KMS-11 (cell line): ENCODE measurements around the gene NDUFS3.

Experiments
- H2AFZ ChIP-seq: fragments of 200-600 bp; sonication (generic); 2 replicates; pipeline ENCODE4 v1.6.1; 2016; ENCODE audit warnings: antibody characterized with exemption, mixed run types, low read depth
- H3K27ac ChIP-seq: fragments of 200-600 bp; sonication (generic); 2 replicates; pipeline ENCODE4 v1.6.1; 2016; ENCODE audit warnings: mild to moderate bottlenecking, mixed run types
- H3K27me3 ChIP-seq: fragments of 200-600 bp; sonication (generic); 2 replicates; pipeline ENCODE4 v1.6.1; 2017; ENCODE audit warnings: mild to moderate bottlenecking, low read depth, mixed run types, moderate library complexity; ENCODE audit not compliant: insufficient read depth
- H3K36me3 ChIP-seq: fragments of 200-600 bp; sonication (generic); 2 replicates; pipeline ENCODE4 v1.6.1; 2017; ENCODE audit warnings: mild to moderate bottlenecking, mixed run types; ENCODE audit not compliant: insufficient read depth
- H3K4me1 ChIP-seq: fragments of 200-600 bp; sonication (generic); 2 replicates; pipeline ENCODE4 v1.6.1; 2016; ENCODE audit warnings: mild to moderate bottlenecking, low read depth, mixed run types; ENCODE audit not compliant: poor library complexity, severe bottlenecking
- H3K4me2 ChIP-seq: fragments of 200-600 bp; sonication (generic); 2 replicates; pipeline ENCODE4 v1.7.0; 2016; ENCODE audit warnings: mild to moderate bottlenecking, mixed run types
- H3K4me3 ChIP-seq: fragments of 200-600 bp; sonication (generic); IDR thresholded peaks from 2 replicates; pipeline ENCODE4 v1.6.1; 2017; ENCODE audit warnings: low read depth, low read length, mixed read lengths; ENCODE audit not compliant: insufficient read depth
- H3K79me2 ChIP-seq: fragments of 200-600 bp; sonication (generic); 2 replicates; pipeline ENCODE4 v1.6.1; 2016; ENCODE audit warnings: low read depth, mixed run types; ENCODE audit not compliant: insufficient read depth
- H3K9ac ChIP-seq: fragments of 200-600 bp; sonication (generic); 2 replicates; pipeline ENCODE4 v1.6.1; 2016; ENCODE audit warnings: mild to moderate bottlenecking, mixed run types
- H4K20me1 ChIP-seq: fragments of 200-600 bp; sonication (generic); 2 replicates; pipeline ENCODE4 v1.6.1; 2016; ENCODE audit warnings: mild to moderate bottlenecking, mixed run types; ENCODE audit not compliant: insufficient read depth
- TF ChIP-seq, protein P1 (sequence below): fragments of 200-600 bp; sonication (generic); conservative IDR thresholded peaks from 2 replicates; pipeline ENCODE4 v1.6.1; 2017; ENCODE audit warnings: low read depth, mild to moderate bottlenecking, antibody characterized with exemption, low read length, moderate library complexity, mixed read lengths

NDUFS3 gene

DNA sequence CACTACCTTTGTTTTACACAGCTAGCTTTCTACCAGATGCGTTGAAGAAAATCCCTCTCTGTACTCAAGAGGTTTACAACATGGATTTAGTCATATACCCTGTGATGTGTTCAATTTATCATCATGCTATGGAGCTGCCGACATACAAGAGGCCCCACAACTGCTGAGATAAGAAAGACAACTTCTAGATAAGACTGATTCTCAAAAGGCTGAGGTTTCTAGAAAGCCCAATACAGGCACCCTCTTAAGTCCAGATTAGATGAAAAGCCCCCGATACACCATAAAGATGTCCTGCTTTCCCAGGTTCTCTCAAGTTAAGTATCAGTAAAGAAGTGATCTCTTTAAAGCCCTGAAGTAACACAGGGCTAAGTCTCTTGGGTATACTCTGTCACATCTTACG, 49.2 kb downstream of the NDUFS3 start:
- H3K4me3 ChIP-seq = no peak overlapping the region

DNA sequence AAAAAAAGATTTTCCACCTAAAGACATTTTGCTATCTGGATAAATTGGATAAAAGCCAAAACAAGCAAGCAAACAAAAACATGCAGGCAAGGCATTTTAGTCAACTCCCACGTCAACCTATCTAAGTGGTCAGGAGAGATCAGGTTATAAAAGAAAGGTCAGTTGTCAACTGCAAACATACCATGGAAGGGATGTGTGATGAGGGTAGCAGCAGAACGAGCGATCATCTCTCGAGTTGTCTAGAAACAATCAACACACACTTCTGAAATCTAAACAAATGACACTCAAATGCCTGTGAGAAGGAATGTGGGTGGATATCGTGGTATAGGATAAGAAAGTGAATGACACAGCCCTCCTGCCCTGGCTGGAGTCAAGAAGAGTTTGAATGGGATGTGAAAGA, 52.6 kb downstream of the NDUFS3 start:
- H4K20me1 ChIP-seq = no peaks in the 10 kb centered on the region
- no peaks in the 10 kb centered on the region for H3K79me2 ChIP-seq
- no peaks in the 10 kb centered on the region for H3K27me3 ChIP-seq
- TF ChIP-seq, protein P1, sequence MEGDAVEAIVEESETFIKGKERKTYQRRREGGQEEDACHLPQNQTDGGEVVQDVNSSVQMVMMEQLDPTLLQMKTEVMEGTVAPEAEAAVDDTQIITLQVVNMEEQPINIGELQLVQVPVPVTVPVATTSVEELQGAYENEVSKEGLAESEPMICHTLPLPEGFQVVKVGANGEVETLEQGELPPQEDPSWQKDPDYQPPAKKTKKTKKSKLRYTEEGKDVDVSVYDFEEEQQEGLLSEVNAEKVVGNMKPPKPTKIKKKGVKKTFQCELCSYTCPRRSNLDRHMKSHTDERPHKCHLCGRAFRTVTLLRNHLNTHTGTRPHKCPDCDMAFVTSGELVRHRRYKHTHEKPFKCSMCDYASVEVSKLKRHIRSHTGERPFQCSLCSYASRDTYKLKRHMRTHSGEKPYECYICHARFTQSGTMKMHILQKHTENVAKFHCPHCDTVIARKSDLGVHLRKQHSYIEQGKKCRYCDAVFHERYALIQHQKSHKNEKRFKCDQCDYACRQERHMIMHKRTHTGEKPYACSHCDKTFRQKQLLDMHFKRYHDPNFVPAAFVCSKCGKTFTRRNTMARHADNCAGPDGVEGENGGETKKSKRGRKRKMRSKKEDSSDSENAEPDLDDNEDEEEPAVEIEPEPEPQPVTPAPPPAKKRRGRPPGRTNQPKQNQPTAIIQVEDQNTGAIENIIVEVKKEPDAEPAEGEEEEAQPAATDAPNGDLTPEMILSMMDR = no peak
- no peak overlapping the region for H3K9ac ChIP-seq
- H3K36me3 ChIP-seq = 0 out of 2 replicates have a peak, but pooled peaks cover 7% of the 10 kb centered on the region
- H3K27ac ChIP-seq = no peak overlapping the region
- no peaks in the 10 kb centered on the region for H3K4me1 ChIP-seq
- no peak overlapping the region for H2AFZ ChIP-seq
- H3K4me2 ChIP-seq = no peak overlapping the region
- H3K4me3 ChIP-seq = no peak overlapping the region

More for the DNA sequence above, 49.2 kb downstream of the NDUFS3 start:
- Histone ChIP-seq H3K9ac (no peak overlapping the region), H3K4me1 (no peaks in the 10 kb centered on the region), H3K36me3 (peaks cover 16% of the 10 kb centered on the region; the same call in 1 of the 2 replicates), H3K27me3 (no peaks in the 10 kb centered on the region), H3K79me2 (no peaks in the 10 kb centered on the region), H2AFZ (no peak overlapping the region), H4K20me1 (no peaks in the 10 kb centered on the region), H3K27ac (no peak overlapping the region), H3K4me2 (no peak overlapping the region)
- TF ChIP-seq, protein P1 = no peak
